ENCODE measurements around the gene NIPBL. TPM values are rescaled to one million over a fixed set of nuclear protein-coding genes. Genes with fewer than 3 reads are reported as not detected.

Gene NIPBL
- total RNA-seq, 1 experiment from 2014 or later: 45.1 TPM

GRCh38 chr5:36901856-36902255, 25.3 kb downstream of the NIPBL start (continued):
- no peak for TF ChIP-seq EZH2phosphoT487 (IDR thresholded peaks at IDR 0.05; ENCODE audit: borderline replicate concordance)
- TF ChIP-seq, protein P1, sequence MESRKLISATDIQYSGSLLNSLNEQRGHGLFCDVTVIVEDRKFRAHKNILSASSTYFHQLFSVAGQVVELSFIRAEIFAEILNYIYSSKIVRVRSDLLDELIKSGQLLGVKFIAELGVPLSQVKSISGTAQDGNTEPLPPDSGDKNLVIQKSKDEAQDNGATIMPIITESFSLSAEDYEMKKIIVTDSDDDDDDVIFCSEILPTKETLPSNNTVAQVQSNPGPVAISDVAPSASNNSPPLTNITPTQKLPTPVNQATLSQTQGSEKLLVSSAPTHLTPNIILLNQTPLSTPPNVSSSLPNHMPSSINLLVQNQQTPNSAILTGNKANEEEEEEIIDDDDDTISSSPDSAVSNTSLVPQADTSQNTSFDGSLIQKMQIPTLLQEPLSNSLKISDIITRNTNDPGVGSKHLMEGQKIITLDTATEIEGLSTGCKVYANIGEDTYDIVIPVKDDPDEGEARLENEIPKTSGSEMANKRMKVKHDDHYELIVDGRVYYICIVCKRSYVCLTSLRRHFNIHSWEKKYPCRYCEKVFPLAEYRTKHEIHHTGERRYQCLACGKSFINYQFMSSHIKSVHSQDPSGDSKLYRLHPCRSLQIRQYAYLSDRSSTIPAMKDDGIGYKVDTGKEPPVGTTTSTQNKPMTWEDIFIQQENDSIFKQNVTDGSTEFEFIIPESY (IDR thresholded peaks at IDR 0.05; ENCODE audit: extremely low read depth, insufficient replicate concordance, low read length): no peak

DNA sequence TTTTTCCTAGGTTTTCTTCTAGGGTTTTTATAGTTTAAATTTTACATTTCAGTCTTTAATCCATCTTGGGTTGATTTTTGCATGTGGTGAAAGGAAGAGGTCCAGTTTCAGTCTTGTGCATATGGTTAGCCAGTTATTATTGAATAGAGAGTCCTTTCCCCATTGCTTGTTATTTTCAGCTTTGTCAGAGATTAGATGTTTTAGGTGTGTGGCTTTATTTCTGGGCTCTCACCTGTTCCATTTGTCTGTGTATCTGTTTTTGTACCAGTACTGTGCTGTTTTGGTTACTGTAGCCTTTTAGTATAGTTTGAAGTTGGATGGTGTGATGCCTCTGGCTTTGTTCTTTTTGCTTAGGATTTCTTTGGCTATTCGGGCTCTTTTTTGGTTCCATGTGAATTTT, 25.8 kb downstream of the NIPBL start:
- POLR2A ChIA-PET: no interaction called here
- Histone ChIP-seq H3K4me1 (ENCODE audit: control insufficient read depth in 1 of 2, insufficient read depth in 2 of 2, low read length in 2 of 2) (0 out of 4 replicates have a peak, but pooled peaks cover 0 to 2% of the 10 kb centered on the region in 2 experiments), H3K4me3 (replicated peaks in 1 of 2; ENCODE audit: low read depth in 1 of 2, low read length in 2 of 2) (no peak overlapping the region), H4K20me1 (ENCODE audit: insufficient read depth) (peaks cover 21% of the 10 kb centered on the region), H3K9me3 (ENCODE audit: control insufficient read depth in 1 of 2, insufficient read depth in 1 of 2, low read depth in 1 of 2, low read length in 2 of 2) (no peaks in the 10 kb centered on the region), H3K27ac (ENCODE audit: low read depth, low read length) (no peak overlapping the region), H3K4me2 (ENCODE audit: low read length) (no peak overlapping the region), H3K9ac (ENCODE audit: low read length) (no peak overlapping the region), H3K36me3 (ENCODE audit: control insufficient read depth in 1 of 2, insufficient read depth in 2 of 2, low read length in 2 of 2) (no peaks in the 10 kb centered on the region), H3K27me3 (ENCODE audit: insufficient read depth, low read length) (no peaks in the 10 kb centered on the region), H3K9me2 (ENCODE audit: insufficient read depth) (no peaks in the 10 kb centered on the region), H3K79me2 (ENCODE audit: insufficient read depth, low read length) (peaks cover 98% of the 10 kb centered on the region), H2AFZ (ENCODE audit: low read depth, low read length, poor library complexity, severe bottlenecking) (no peak overlapping the region)
- TF ChIP-seq POLR2AphosphoS5 (IDR thresholded peaks at IDR 0.05; ENCODE audit: low read depth, low read length) (no peak), EGR1 (IDR thresholded peaks at IDR 0.05; ENCODE audit: low read depth) (no peak), ZFX (IDR thresholded peaks at IDR 0.05) (no peak), ZNF274 (IDR thresholded peaks at IDR 0.05; ENCODE audit: low read depth, low read length) (no peak), FOSL1 (IDR thresholded peaks at IDR 0.05; ENCODE audit: low read depth) (no peak), ELF1 (IDR thresholded peaks at IDR 0.05; ENCODE audit: borderline replicate concordance, low read depth) (no peak), CEBPB (IDR thresholded peaks at IDR 0.05; ENCODE audit: low read depth) (no peak), CTCF (IDR thresholded peaks at IDR 0.05 in 2 of 3, conservative IDR thresholded peaks at IDR 0.05 in 1 of 3; ENCODE audit: borderline replicate concordance in 1 of 3, insufficient read depth in 1 of 3, low read depth in 2 of 3, low read length in 2 of 3) (no peak), EZH2phosphoT487 (IDR thresholded peaks at IDR 0.05; ENCODE audit: borderline replicate concordance) (no peak), SRF (IDR thresholded peaks at IDR 0.05; ENCODE audit: low read depth) (no peak), SP1 (IDR thresholded peaks at IDR 0.05; ENCODE audit: low read depth) (no peak)
- no TSS peak for BruUV-seq (replicated peaks)
- RAD21 ChIA-PET (ENCODE audit: low non-redundant PET in 1 of 2, low total read pairs in 2 of 2, uncharacterized antibody in 2 of 2, unreplicated experiment in 2 of 2): no interaction called here
- no peak for ATAC-seq
- no peak for DNase-seq (ENCODE audit: low read depth, low spot score)
- intact Hi-C loops (cut with micrococcal nuclease): no loop called here
- CTCF ChIA-PET: no interaction called here
